A673 (cell line): ENCODE data around the gene TAAR2.
"Not testable (repeated sequence)": the region's sequence is repeated elsewhere in the genome, so short reads cannot be mapped to it uniquely, and the experiment has no call there.

ENCODE experiments used
- CTCF ChIP-seq: fragments of 300-800, 200-600 bp; sonication (generic); conservative IDR thresholded peaks from 2 replicates; pipeline ENCODE4 v1.5.1; 2017; ENCODE audit warnings: low read depth, mild to moderate bottlenecking, antibody characterized with exemption, low read length, moderate library complexity, mixed read lengths
- EZH2 ChIP-seq: fragments of 200-600 bp; sonication (generic); IDR thresholded peaks from 2 replicates; pipeline ENCODE4 v1.6.1; 2017; ENCODE audit warnings: borderline replicate concordance, low read depth, mild to moderate bottlenecking, mixed read lengths, antibody characterized with exemption, low read length; ENCODE audit not compliant: poor library complexity, severe bottlenecking

- not testable (repeated sequence) for TF ChIP-seq CTCF, EZH2
These were observed 13.1 kb upstream of the TAAR2 start for GRCh38 chr6:132637135-132637534.
